GM13976 (cell line): Measurements from ENCODE around the gene LYPD4.
"Not testable (repeated sequence)": the region's sequence is repeated elsewhere in the genome, so short reads cannot be mapped to it uniquely, and the experiment has no call there.

Experiments
- DNase-seq: peaks from one replicate; pipeline ENCODE4 v3.0.0; 2012; ENCODE audit warnings: low spot score
- CTCF ChIP-seq: IDR thresholded peaks from 2 replicates; pipeline ENCODE4 v1.5.1; 2012; ENCODE audit warnings: borderline replicate concordance, mild to moderate bottlenecking; ENCODE audit not compliant: insufficient read depth; ENCODE audit errors: extremely low read depth, missing control alignments, control extremely low read depth
- in situ Hi-C: fragments of 300-500 bp; cut with MboI; formaldehyde crosslinking; loops from one replicate; pipeline ENCODE4 v1.12.0; 2022; ENCODE audit warnings: low sequenced_read_pairs, mixed read lengths, inconsistent platforms; ENCODE audit not compliant: unreplicated experiment

LYPD4 gene

DNA sequence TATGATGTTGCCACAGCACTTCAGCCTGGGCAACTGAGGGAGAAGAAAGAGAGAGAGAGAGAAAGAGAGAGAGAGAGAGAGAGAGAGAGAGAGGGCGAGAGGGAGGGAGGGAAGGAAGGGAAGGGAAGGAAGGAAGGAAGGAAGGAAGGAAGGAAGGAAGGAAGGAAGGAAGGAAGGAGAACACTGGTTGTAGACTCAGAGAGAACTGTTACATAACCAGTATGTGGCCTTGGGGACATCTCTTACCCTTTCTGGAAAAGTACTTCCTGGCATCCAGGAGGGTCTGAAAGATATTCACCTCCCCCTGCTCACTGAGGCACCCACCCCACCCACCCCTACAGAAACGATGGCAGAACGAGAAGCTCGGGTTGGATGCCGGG, 35.8 kb upstream of the LYPD4 start:
- no peak for DNase-seq
- in situ Hi-C loops = loop anchor here (10.0 kb wide), 1 partner anchor 64 kb away; no protein-coding TSS in a partner anchor
- no peak for TF ChIP-seq CTCF

DNA sequence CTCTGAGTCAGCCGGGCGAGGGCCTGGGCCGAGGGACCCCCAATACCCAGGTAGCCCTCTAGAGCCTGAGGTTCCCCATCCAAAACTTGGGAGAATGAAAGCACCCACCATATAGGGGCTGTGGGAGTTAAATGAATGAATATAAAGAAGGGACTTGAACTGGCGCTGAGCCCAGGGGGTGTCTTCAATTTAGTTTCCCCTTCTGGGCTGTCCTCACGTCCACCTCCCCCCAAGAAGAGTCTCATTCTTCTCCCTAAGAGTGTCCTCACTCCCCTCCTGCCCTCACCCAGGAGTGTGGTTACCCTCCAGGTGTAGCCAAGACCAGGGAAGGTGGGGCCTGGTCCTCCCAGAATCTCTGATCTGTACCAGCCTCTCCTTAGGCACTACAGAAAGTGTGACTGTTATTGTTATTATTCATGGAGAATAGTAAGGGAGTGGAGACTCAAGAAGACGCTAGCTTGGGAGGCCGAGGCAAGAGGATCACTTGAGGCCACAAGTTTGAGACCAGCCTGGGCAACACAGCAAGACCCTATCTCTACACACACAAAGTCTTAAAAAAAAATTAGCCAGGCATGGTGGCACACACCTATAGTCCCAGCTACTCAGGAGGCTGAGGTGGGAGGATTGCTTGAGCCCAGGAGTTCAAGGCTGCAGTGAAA, 35.3 kb upstream of the LYPD4 start:
- in situ Hi-C loops = loop anchor here (10.0 kb wide), 1 partner anchor 65 kb away; no protein-coding TSS in a partner anchor
- no peak for DNase-seq
- TF ChIP-seq CTCF = no peak

DNA sequence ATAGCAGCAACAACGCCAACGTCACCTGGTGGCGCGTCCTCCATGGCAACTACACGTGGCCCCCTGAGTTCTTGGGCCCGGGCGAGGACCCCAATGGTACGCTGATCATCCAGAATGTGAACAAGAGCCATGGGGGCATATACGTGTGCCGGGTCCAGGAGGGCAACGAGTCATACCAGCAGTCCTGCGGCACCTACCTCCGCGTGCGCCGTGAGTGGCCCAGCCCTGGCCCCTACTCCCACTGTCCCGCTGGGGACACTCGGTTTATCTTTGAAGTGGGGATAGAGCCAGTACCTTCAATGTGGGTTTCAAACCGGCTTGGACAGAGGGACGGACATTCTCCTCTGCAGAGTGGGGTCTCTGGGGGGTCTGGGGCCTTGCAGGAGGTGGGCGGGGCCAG, 34.6 kb upstream of the LYPD4 start:
- DNase-seq = no peak
- TF ChIP-seq CTCF = no peak
- in situ Hi-C loops = no loop called here

- peak; percentile 77 for DNase-seq
- in situ Hi-C loops = no loop called here
- no peak for TF ChIP-seq CTCF
Observed at GRCh38 chr19:41877916-41878905, 33.7 kb upstream of the LYPD4 start.

GRCh38 chr19:41876847-41877832, 32.7 kb upstream of the LYPD4 start, which contains the start of gene CD79A:
Gene CD79A (plus strand): TSS chr19:41877279. CDS start chr19:41877305, 26 bp downstream.
- in situ Hi-C loops = no loop called here
- TF ChIP-seq CTCF = no peak
- peak; percentile 84 for DNase-seq

- DNase-seq, in situ Hi-C loops: not testable (repeated sequence)
Observed at GRCh38 chr19:41875973-41876372, 31.5 kb upstream of the LYPD4 start.
